Astrocyte of the cerebellum (primary cell): Measurements from ENCODE around the gene THSD4.
A peak's percentile ranks its signal among the peaks of the same experiment; 100 is the strongest.

Experiments
- DNase-seq: peaks from one replicate; pipeline ENCODE4 v3.0.0-alpha.2; 2011; ENCODE audit warnings: low read depth
- H3K4me3 ChIP-seq: 2 replicates; pipeline ENCODE4 v1.5.1; 2011; ENCODE audit warnings: mild to moderate bottlenecking, low read depth, low read length, moderate library complexity
- in situ Hi-C: cut with HindIII; loops from 2 replicates; pipeline ENCODE4 v1.10.0; 2017; ENCODE audit warnings: low sequenced_read_pairs
- TF ChIP-seq, protein P1 (sequence below): IDR thresholded peaks from 2 replicates; pipeline ENCODE4 v1.5.1; 2012; ENCODE audit warnings: low read length, low read depth, moderate library complexity, mild to moderate bottlenecking; ENCODE audit errors: missing control alignments

The THSD4 gene

DNA sequence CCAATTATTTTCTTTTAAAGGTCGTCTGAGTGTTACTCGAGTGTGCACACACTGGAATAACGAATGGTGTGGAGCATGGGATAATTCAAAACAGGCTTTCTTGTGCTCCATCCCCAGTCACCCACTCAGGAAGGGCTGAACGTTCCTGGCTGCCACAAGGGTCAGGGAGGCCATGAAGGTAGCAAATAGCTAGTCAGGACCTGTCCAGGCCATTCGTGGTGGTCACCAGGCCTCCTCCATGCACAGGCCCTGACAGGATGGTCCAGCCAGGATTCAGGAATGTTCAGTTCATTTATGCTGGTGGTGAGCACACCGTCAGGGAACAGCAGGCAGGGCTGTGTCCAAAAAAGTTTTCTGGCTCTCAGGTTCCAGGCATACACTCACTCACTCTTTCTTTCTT, 683.4 kb downstream of the THSD4 start:
- in situ Hi-C loops, result no loop called here
- TF ChIP-seq, protein P1, sequence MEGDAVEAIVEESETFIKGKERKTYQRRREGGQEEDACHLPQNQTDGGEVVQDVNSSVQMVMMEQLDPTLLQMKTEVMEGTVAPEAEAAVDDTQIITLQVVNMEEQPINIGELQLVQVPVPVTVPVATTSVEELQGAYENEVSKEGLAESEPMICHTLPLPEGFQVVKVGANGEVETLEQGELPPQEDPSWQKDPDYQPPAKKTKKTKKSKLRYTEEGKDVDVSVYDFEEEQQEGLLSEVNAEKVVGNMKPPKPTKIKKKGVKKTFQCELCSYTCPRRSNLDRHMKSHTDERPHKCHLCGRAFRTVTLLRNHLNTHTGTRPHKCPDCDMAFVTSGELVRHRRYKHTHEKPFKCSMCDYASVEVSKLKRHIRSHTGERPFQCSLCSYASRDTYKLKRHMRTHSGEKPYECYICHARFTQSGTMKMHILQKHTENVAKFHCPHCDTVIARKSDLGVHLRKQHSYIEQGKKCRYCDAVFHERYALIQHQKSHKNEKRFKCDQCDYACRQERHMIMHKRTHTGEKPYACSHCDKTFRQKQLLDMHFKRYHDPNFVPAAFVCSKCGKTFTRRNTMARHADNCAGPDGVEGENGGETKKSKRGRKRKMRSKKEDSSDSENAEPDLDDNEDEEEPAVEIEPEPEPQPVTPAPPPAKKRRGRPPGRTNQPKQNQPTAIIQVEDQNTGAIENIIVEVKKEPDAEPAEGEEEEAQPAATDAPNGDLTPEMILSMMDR, result no peak
- no peak overlapping the region for H3K4me3 ChIP-seq
- no peak for DNase-seq

DNA sequence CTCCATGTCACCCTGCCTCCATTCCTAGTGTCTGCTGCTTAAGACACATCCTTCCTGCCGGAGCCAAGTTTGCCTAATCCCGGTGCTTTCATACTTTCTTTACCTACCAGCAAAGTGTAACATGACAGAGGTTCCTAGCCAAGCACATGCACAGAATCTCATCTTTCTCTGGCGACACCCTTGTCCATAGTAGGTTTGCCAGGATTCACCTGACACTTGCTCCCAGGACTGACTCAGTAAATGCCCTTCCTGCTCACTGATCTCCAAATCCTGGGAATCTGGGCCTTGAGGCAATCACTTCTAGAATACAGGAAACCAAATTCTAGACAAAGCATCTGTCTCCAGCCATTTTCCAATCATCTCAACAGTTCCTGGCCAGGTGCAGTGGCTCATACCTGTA, 684.9 kb downstream of the THSD4 start:
- no peak overlapping the region for H3K4me3 ChIP-seq
- in situ Hi-C loops, result no loop called here
- TF ChIP-seq, protein P1, result no peak
- DNase-seq, result no peak

DNA sequence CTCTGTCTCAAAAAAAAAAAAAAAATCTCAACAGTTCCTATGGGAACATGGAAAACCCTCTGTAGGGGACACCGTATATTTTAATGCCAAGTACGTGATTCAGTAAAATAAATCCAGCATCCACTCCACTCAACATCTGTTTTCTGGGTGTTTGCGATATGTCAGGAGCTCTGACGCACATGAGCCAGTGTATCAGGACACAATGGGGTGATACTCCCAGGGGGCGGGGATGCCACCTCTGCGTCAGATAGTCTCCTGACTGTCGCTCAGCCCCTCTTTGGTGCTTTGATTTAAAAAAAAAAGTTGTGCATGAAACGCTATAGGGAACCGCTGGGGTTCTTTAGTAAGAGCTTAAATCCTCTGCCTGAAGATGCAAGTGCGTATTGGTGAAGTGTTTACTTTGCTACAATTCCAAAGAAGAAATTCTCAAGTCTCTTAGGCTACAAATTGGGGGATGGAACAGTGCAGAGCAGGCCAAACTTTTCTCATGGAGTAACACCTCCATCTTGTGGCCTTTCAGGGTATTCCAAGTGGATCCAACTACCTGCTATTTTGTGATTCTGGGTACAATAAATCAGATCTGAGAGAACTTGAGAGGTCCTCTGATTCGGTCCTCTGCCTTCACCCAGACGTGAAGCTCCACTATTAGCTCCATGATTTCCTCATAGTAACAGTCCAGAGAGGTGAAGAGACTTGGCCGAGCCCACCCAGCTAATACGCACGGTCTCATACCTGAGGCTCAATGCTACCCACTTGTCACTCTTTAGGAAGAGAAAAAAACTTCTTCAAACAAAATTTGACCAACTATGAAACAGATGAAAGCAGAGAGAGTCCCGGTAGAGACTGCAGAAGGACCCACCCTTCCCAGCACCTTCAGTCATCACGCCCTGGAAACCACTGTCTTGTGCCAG, 685.8 kb downstream of the THSD4 start:
- no peak overlapping the region for H3K4me3 ChIP-seq
- peak; percentile 81 for DNase-seq
- TF ChIP-seq, protein P1, result peak; percentile 84
- in situ Hi-C loops, result no loop called here

DNA sequence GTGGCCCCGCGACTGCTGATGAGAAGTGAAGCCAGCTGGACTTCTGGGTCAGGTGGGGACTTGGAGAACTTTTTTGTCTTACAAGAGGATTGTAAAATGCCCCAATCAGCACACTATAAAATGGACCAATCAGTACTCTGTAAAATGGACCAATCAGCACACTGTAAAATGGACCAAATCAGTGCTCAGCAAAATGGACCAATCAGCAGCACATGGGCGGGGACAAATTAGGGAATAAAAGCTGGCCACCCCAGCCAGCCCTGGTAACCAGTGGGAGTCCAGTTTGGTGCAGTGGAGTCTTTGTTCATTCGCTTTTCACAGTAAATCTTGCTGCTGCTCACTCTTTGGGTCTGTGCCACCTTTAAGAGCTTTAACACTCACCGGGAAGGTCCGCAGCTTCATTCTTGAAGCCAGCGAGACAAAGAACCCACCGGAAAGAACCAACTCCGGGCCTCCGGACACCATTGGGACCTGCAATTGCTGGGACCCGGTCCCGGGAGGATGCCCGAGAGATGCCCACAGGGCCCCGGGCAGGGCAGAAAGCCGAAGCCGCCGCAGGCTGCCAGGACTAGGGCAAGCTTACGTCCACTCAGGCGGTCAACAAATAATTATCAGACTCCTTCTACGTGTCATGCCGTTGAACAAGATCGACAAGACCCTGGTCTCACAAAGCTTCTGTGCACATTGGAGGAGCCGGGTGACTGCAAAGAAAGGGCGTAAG, 686.8 kb downstream of the THSD4 start:
- DNase-seq, result no peak
- in situ Hi-C loops, result no loop called here
- H3K4me3 ChIP-seq, result no peak overlapping the region
- TF ChIP-seq, protein P1, result no peak

DNA sequence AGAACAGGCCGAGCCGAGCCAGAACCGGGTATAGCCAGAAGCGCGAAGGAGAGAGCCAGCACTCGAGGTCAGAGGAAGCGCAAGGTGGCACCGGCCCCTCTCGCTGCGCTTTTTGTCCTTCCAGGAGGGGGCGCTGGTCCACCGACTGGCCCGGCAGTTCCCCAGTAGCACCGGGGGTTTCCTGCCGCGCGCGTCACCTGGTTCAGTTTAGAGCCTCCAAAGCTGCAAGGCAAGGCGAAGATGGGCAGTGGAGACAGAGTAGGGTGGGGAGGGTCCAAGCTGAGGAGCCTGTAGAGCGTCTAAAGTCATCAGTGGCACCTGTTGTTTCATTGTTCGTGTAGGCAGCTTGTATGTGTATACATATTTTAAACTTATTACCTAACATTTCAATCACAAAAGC, 687.5 kb downstream of the THSD4 start:
- H3K4me3 ChIP-seq, result no peak overlapping the region
- in situ Hi-C loops, result no loop called here
- DNase-seq, result no peak
- TF ChIP-seq, protein P1, result peak; percentile 38

DNA sequence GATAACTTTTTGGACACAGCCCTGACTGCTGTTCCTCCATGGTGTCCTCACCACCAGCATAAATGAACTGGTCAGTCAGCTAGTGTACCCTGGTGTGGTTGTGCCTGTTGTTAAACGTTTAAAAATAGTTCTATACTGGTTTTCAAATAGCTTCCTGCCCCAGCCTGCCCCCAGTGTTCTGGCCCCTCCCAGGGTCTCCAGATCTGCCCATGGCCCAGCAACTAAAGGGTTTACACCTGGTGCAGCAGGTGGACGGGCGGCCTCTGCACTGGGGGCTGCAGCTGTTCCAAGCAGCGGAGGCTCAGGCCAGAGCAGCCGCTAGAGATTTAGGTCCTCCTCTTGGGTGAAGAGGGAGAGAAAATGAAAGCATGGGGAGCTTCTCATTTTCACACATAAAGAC, 689.0 kb downstream of the THSD4 start:
- in situ Hi-C loops, result no loop called here
- DNase-seq, result no peak
- H3K4me3 ChIP-seq, result no peak overlapping the region
- TF ChIP-seq, protein P1, result no peak
